Peyer's patch (tissue), 4 donors: ENCODE results near the gene PPP1R15A. TPM values are rescaled to one million over a fixed set of nuclear protein-coding genes. Genes with fewer than 3 reads are reported as not detected.
"Not testable (repeated sequence)": the region's sequence is repeated elsewhere in the genome, so short reads cannot be mapped to it uniquely, and the experiment has no call there.

Experiments used
- DNase-seq, 3 donors: peaks; one replicate each; pipeline ENCODE4 v3.0.0-alpha.2; 2017 to 2019
- H3K27ac ChIP-seq, 4 donors: fragments of 200-600 bp; sonication (generic); one replicate each; pipeline ENCODE4 v1.5.1; 2016 to 2019
- H3K27me3 ChIP-seq, 2 donors: fragments of 200-600 bp; sonication (generic); one replicate each; pipeline ENCODE4 v1.5.1; 2019
- H3K36me3 ChIP-seq, 3 donors: fragments of 200-600 bp; sonication (generic); one replicate each; pipeline ENCODE4 v1.5.1; 2016 to 2019
- H3K4me1 ChIP-seq, 4 donors: fragments of 200-600 bp; sonication (generic); one replicate each; pipeline ENCODE4 v1.5.1; 2016 to 2019
- H3K4me3 ChIP-seq, 4 donors: fragments of 200-600 bp; sonication (generic); 1 replicate in 3 of 4; 2 replicates in 1 of 4; pipeline ENCODE4 v1.5.1; 2016 to 2019; ENCODE audit warnings: mild to moderate bottlenecking in 1 of 4
- H3K9me3 ChIP-seq, 4 donors: fragments of 200-600 bp; sonication (generic); one replicate each; pipeline ENCODE4 v1.5.1; 2016 to 2019; ENCODE audit warnings: mild to moderate bottlenecking in 1 of 4
- POLR2A ChIP-seq, 2 donors: fragments of 450-650 bp; IDR thresholded peaks; one replicate each; pipeline ENCODE4 v1.5.1; 2017; ENCODE audit warnings: antibody characterized with exemption in 2 of 2, mild to moderate bottlenecking in 2 of 2, moderate library complexity in 2 of 2
- total RNA-seq, 4 donors: library from RNA; depleted of rRNA; stranded (reverse); fragments of >200 nt; gene quantifications; one replicate each; pipeline ENCODE4 v1.1.0, GENCODE V29; 2016
- TF ChIP-seq, protein P1 (sequence below), 6 experiments: fragments of 450-650 bp in 4 of 6; fragments of 200-600 bp in 2 of 6; sonication (generic) in 1 of 6; IDR thresholded peaks; one replicate each; pipeline ENCODE4 v1.5.1; 2017 to 2019; ENCODE audit warnings: antibody characterized with exemption in 6 of 6, mild to moderate bottlenecking in 3 of 6, moderate library complexity in 1 of 6

PPP1R15A gene
- total RNA-seq, 4 donors from 2014 or later: 39.2 to 198 (median 80.3) TPM

DNA sequence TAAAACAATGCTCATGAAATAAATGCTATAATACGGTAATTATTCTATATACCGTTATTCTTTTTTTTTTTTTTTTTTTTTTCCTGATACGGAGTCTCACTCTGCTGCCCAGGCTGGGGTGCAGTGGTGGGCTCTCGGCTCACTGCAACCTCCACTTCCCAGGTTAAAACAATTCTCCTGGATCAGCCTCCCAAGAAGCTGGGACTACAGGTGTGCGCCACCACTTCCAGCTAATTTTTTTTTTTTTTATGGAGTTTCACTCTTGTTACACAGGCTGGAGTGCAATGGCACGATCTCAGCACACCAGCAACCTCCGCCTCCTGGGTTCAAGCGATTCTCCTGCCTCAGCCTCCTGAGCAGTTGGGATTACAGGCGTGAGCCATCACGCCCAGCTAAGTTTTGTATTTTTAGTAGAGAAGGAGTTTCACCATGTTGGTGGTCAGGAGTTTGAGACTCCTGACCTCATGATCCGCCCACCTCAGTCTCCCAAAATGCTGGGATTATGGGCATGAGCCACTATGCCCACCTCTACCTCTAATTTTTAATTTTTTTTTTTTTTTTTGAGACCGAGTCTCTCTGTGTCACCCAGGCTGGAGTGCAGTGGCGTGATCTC is 6.9 kb downstream of the PPP1R15A start:
- TF ChIP-seq, protein P1, sequence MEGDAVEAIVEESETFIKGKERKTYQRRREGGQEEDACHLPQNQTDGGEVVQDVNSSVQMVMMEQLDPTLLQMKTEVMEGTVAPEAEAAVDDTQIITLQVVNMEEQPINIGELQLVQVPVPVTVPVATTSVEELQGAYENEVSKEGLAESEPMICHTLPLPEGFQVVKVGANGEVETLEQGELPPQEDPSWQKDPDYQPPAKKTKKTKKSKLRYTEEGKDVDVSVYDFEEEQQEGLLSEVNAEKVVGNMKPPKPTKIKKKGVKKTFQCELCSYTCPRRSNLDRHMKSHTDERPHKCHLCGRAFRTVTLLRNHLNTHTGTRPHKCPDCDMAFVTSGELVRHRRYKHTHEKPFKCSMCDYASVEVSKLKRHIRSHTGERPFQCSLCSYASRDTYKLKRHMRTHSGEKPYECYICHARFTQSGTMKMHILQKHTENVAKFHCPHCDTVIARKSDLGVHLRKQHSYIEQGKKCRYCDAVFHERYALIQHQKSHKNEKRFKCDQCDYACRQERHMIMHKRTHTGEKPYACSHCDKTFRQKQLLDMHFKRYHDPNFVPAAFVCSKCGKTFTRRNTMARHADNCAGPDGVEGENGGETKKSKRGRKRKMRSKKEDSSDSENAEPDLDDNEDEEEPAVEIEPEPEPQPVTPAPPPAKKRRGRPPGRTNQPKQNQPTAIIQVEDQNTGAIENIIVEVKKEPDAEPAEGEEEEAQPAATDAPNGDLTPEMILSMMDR (IDR thresholded peaks at IDR 0.05): no peak
- no peak for TF ChIP-seq POLR2A (IDR thresholded peaks at IDR 0.05)
- DNase-seq: no peak
- peaks cover 4 to 25% (median 16%) of the 10 kb centered on the region in 4 donors for H3K4me1 ChIP-seq
- no peaks in the 10 kb centered on the region for H3K27me3 ChIP-seq
- no peak overlapping the region for H3K4me3 ChIP-seq
- H3K36me3 ChIP-seq: peaks cover 0 to 45% (median 0%) of the 10 kb centered on the region in 3 donors
- H3K27ac ChIP-seq: no peak overlapping the region
- H3K9me3 ChIP-seq: no peaks in the 10 kb centered on the region

DNA sequence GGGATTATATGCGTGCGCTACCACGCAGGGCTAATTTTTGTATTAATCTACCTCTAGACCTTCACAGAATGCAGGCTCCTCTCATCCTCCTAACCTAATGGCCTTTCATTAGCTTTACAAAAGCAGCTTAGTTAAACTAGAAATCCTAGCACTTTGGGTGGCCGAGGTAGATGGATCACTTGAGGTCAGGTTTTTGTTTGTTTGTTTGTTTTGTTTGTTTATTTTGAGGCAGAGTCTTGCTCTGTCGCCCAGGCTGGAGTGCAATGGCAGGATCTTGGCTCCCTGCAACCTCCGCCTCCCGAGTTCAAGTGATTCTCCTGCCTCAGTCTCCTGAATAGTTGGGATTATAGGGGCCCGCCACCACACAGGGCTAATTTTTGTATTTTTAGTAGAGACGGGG is 7.5 kb downstream of the PPP1R15A start:
- H3K27ac ChIP-seq, H3K27me3 ChIP-seq, H3K9me3 ChIP-seq, H3K4me3 ChIP-seq, DNase-seq: not testable (repeated sequence)
- Histone ChIP-seq H3K36me3 (peaks cover 0 to 39% (median 0%) of the 10 kb centered on the region in 3 donors), H3K4me1 (peaks cover 4 to 21% (median 12%) of the 10 kb centered on the region in 4 donors)

- peaks cover 0 to 18% (median 0%) of the 10 kb centered on the region in 3 donors for H3K36me3 ChIP-seq
- TF ChIP-seq, protein P1 (IDR thresholded peaks at IDR 0.05): no peak
- no peaks in the 10 kb centered on the region for H3K27me3 ChIP-seq
- no peaks in the 10 kb centered on the region for H3K9me3 ChIP-seq
- H3K4me3 ChIP-seq: no peak overlapping the region
- H3K27ac ChIP-seq: no peak overlapping the region
- no peak for DNase-seq
- H3K4me1 ChIP-seq: peaks cover 0 to 6% (median under 1%) of the 10 kb centered on the region in 4 donors
Measured at GRCh38 chr19:48881741-48882657, 9.8 kb downstream of the PPP1R15A start.

DNA sequence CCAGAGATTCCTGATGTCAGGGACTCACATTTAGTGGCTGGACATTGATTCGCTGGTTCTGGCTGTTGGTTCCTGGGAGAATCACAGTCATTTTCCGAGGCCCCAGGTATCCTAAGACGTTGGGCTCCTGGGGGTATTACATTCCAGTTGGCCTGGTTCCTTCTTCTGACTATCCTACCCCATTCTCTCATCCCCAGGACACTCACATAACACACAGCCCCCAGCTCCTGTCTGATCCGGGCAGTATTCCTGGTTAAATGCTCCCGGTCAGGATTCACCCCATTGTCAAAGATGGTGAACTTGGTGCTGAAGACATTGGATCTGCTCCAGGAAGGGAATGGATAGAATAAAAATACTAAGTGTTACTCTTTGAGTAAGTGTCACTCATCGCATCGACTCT is 11.5 kb downstream of the PPP1R15A start:
- H3K36me3 ChIP-seq: peaks cover 0 to under 1% (median 0%) of the 10 kb centered on the region in 3 donors
- no peak overlapping the region for H3K27ac ChIP-seq
- no peak for DNase-seq
- TF ChIP-seq POLR2A (IDR thresholded peaks at IDR 0.05): no peak
- TF ChIP-seq, protein P1 (IDR thresholded peaks at IDR 0.05): no peak
- H3K4me3 ChIP-seq: no peak overlapping the region
- no peaks in the 10 kb centered on the region for H3K9me3 ChIP-seq
- no peaks in the 10 kb centered on the region for H3K27me3 ChIP-seq
- no peaks in the 10 kb centered on the region for H3K4me1 ChIP-seq

DNA sequence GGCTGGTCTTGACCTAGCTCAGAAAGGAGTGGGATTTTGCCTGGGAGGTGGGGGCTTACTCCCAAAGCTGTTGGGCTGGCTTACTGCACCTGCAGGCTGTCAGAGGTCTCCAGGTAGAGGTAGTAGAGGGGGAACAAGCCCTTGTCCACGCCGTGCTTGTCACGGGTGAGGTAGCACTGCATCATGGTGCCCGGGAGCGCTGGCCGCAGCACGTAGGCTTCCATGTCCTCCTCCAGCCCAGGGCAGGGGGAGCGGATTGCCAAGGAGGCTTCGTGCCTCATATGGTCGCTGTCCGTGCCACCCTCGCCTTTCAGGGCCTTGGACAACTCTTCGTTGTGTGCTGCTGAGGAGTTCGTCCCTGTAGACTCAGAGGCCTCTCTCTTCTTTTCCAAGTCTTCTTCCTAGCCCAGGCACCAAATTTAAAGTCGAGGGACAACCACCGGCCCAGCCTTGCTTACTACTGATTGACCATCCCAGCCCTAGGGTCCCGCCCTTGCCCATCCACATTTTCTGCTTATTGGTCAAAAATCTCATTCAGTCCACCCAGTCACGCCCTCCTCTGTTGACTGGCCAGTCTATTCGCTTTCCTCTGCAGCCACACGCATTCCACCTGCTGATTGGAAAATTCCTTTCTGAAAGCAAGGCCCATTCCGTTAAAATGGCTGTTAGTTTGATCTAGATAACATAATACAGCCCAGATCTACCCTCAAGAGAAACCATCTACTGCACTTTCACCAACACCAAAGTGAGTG is 15.8 kb downstream of the PPP1R15A start:
- TF ChIP-seq POLR2A (IDR thresholded peaks at IDR 0.05): no peak
- TF ChIP-seq, protein P1 (IDR thresholded peaks at IDR 0.05): no peak
- Histone ChIP-seq H3K27me3 (no peaks in the 10 kb centered on the region), H3K4me3 (no peak overlapping the region), H3K27ac (no peak overlapping the region), H3K36me3 (no peaks in the 10 kb centered on the region), H3K9me3 (no peaks in the 10 kb centered on the region), H3K4me1 (no peaks in the 10 kb centered on the region)
- DNase-seq: no peak

GRCh38 chr19:48889496-48889895 is 17.3 kb downstream of the PPP1R15A start:
- not testable (repeated sequence) for H3K27ac ChIP-seq, DNase-seq, H3K9me3 ChIP-seq, H3K36me3 ChIP-seq, H3K4me1 ChIP-seq, H3K4me3 ChIP-seq, H3K27me3 ChIP-seq
